Ovary (tissue), 3 donors: ENCODE measurements around the gene IL5RA.

ENCODE experiments used
- CTCF ChIP-seq, 3 donors: fragments of 450-650 bp in 2 of 3; fragments of 200-600 bp in 1 of 3; IDR thresholded peaks; one replicate each; pipeline versions ENCODE4 v1.5.1 to v1.8.0; 2016 to 2022; ENCODE audit warnings: antibody characterized with exemption in 3 of 3, mild to moderate bottlenecking in 1 of 3
- POLR2A ChIP-seq: fragments of 450-650 bp; IDR thresholded peaks from one replicate; pipeline ENCODE4 v1.6.1; 2017; ENCODE audit warnings: antibody characterized with exemption, mild to moderate bottlenecking, moderate library complexity
- donor health status: DM: no; HTN: no; CAD: no.

GRCh38 chr3:3066378-3066777, 43.8 kb downstream of the IL5RA start:
- TF ChIP-seq CTCF (IDR thresholded peaks at IDR 0.05) (no peak), POLR2A (no peak)
